Body of pancreas (tissue), 4 donors: ENCODE measurements around the gene IGSF11. TPM values are rescaled to one million over a fixed set of nuclear protein-coding genes. Genes with fewer than 3 reads are reported as not detected.
A peak's percentile ranks its signal among the peaks of the same experiment; 100 is the strongest.

Source experiments
- ATAC-seq: fragments of 150-250 bp; one replicate; pipeline ENCODE4 v1.9.1; 2016
- DNase-seq, 4 donors: peaks; one replicate each; pipeline ENCODE4 v3.0.0-alpha.2; 2019
- H3K27ac ChIP-seq, 4 donors: fragments of 200-600 bp; sonication (generic); 1 replicate in 3 of 4; 2 replicates in 1 of 4; pipeline versions ENCODE4 v1.5.1 to v1.6.1; 2016 to 2019; ENCODE audit warnings: mild to moderate bottlenecking in 1 of 4, mixed read lengths in 1 of 4, moderate library complexity in 1 of 4
- H3K27me3 ChIP-seq, 2 donors: fragments of 200-600 bp; sonication (generic); one replicate each; pipeline ENCODE4 v1.6.0; 2016; ENCODE audit warnings: mild to moderate bottlenecking in 1 of 2
- H3K36me3 ChIP-seq, 2 donors: fragments of 200-600 bp; sonication (generic); replicated peaks in 1 of 2; 2 replicates each; pipeline ENCODE4 v1.5.1; 2016; ENCODE audit warnings: low read depth in 2 of 2; ENCODE audit not compliant: insufficient read depth in 1 of 2
- H3K4me1 ChIP-seq: fragments of 200-600 bp; sonication (generic); one replicate; pipeline ENCODE4 v1.6.0; 2016
- H3K4me3 ChIP-seq, 2 donors: fragments of 200-600 bp; sonication (generic); 1 replicate in 1 of 2; 2 replicates in 1 of 2; pipeline ENCODE4 v1.5.1; 2016 to 2019
- H3K9me3 ChIP-seq, 3 donors: fragments of 200-600 bp; sonication (generic); 1 replicate in 2 of 3; 2 replicates in 1 of 3; pipeline ENCODE4 v1.5.1; 2016
- POLR2A ChIP-seq, 3 donors: fragments of 450-650 bp; IDR thresholded peaks; one replicate each; pipeline ENCODE4 v1.6.1; 2016; ENCODE audit warnings: antibody characterized with exemption in 3 of 3, mild to moderate bottlenecking in 2 of 3
- WGBS, 2 donors: methylation state at CpG; one replicate each; pipeline ENCODE4 v1.1.5; 2017; 5-methylcytosine and 5-hydroxymethylcytosine counted together
- intact Hi-C: fragments of 100-400 bp; cut with DNase I; formaldehyde crosslinking; loops from one replicate; pipeline ENCODE4 v1.15.1; 2023
- total RNA-seq, 2 donors: library from RNA; depleted of rRNA; stranded (reverse); fragments of >200 nt; gene quantifications; one replicate each; pipeline ENCODE4 v1.1.0, GENCODE V29; 2016
- TF ChIP-seq, protein P1 (sequence below), 7 experiments: fragments of 450-650 bp in 4 of 7; fragments of 200-600 bp in 3 of 7; sonication (generic) in 3 of 7; IDR thresholded peaks; one replicate each; pipeline ENCODE4 v1.5.1; 2016 to 2019; ENCODE audit warnings: antibody characterized with exemption in 7 of 7

IGSF11 gene
- total RNA-seq, 2 donors from 2014 or later = 3.0 to 9.1 TPM

DNA sequence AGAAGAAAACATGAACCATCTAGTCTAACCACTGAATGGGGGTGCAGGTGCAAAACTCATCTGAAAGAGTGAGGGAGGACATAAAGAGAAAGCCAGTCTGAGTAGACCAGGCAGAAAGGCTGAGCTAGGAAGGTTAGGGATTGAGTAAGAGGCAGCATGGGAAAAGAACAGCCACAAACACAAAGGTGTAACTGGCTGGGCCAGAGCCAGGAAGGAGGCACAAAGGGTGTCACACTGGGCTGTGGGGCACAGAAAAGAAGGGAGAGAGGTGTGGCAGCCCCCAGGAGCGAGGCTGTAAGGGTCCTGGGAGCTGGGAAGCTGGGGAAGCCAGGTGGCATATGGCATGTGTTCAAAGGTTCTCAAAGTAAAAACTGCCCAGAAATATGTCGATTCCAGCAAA is 18.7 kb downstream of the IGSF11 start:
- WGBS, 2 donors = 70 to 78% methylated on average over 2 of the region's 2 CpGs
- no peak for TF ChIP-seq POLR2A (IDR thresholded peaks at IDR 0.05)
- TF ChIP-seq, protein P1, sequence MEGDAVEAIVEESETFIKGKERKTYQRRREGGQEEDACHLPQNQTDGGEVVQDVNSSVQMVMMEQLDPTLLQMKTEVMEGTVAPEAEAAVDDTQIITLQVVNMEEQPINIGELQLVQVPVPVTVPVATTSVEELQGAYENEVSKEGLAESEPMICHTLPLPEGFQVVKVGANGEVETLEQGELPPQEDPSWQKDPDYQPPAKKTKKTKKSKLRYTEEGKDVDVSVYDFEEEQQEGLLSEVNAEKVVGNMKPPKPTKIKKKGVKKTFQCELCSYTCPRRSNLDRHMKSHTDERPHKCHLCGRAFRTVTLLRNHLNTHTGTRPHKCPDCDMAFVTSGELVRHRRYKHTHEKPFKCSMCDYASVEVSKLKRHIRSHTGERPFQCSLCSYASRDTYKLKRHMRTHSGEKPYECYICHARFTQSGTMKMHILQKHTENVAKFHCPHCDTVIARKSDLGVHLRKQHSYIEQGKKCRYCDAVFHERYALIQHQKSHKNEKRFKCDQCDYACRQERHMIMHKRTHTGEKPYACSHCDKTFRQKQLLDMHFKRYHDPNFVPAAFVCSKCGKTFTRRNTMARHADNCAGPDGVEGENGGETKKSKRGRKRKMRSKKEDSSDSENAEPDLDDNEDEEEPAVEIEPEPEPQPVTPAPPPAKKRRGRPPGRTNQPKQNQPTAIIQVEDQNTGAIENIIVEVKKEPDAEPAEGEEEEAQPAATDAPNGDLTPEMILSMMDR (IDR thresholded peaks at IDR 0.05) = no peak
- Histone ChIP-seq H3K4me3 (no peak overlapping the region), H3K27me3 (no peaks in the 10 kb centered on the region), H3K4me1 (peaks cover 24% of the 10 kb centered on the region), H3K9me3 (no peaks in the 10 kb centered on the region), H3K27ac (no peak overlapping the region), H3K36me3 (no peaks in the 10 kb centered on the region)
- intact Hi-C loops = no loop called here
- DNase-seq = peak in 1 of 4 donors; percentile 35
- ATAC-seq = no peak

DNA sequence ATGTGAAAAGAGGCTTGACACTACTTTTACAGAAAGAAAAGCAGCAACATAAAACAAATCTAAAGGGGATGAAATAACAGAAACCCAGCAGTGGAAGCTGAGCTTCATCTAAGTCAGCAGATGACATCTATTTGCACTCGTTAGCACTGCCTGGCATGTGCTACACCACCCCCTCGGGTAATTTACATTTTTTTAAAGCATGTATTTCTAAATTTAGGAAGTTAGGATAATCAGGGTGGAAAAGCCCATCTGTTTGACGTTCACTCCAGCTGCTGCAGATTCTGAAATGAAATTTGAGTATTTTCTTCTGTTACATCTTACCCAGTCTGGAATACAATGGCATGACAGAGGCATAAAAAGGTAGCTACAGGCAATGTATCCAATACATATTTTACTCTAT is 20.7 kb downstream of the IGSF11 start:
- intact Hi-C loops = no loop called here
- no peak for DNase-seq
- no peaks in the 10 kb centered on the region for H3K9me3 ChIP-seq
- no peak overlapping the region for H3K27ac ChIP-seq
- WGBS, 2 donors = 68 to 69% methylated on average over 3 of the region's 3 CpGs
- ATAC-seq = no peak
- no peaks in the 10 kb centered on the region for H3K27me3 ChIP-seq
- TF ChIP-seq, protein P1 (IDR thresholded peaks at IDR 0.05) = no peak
- TF ChIP-seq POLR2A (IDR thresholded peaks at IDR 0.05) = no peak
- H3K4me1 ChIP-seq = peaks cover 11% of the 10 kb centered on the region
- no peak overlapping the region for H3K4me3 ChIP-seq
- no peaks in the 10 kb centered on the region for H3K36me3 ChIP-seq

DNA sequence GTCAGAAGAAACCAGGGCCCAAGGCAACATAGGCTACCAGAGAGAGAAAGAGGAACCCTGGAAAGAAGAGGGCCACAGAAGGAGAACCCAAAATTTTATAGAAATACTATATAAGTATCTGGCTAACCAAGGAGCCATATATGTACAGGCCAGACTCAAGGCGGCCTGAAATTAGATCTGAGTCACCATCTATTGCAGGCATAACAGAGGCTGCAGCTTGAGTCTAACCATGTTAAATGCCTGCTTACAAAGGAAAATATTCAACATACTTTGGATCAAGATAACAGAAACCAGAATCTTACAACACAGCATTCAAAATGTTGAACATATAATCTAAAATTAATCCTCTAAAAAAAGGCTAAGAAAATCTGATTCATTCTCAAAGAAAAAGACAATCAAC is 23.1 kb downstream of the IGSF11 start:
- H3K36me3 ChIP-seq = no peaks in the 10 kb centered on the region
- H3K9me3 ChIP-seq = no peaks in the 10 kb centered on the region
- H3K4me1 ChIP-seq = peaks cover 6% of the 10 kb centered on the region
- H3K27me3 ChIP-seq = no peaks in the 10 kb centered on the region
- ATAC-seq = no peak
- intact Hi-C loops = no loop called here
- TF ChIP-seq, protein P1 (IDR thresholded peaks at IDR 0.05) = no peak
- no peak for TF ChIP-seq POLR2A (IDR thresholded peaks at IDR 0.05)
- 100% methylated on average over 1 of the region's 1 CpG for WGBS, 2 donors
- no peak overlapping the region for H3K27ac ChIP-seq
- no peak overlapping the region for H3K4me3 ChIP-seq
- no peak for DNase-seq

DNA sequence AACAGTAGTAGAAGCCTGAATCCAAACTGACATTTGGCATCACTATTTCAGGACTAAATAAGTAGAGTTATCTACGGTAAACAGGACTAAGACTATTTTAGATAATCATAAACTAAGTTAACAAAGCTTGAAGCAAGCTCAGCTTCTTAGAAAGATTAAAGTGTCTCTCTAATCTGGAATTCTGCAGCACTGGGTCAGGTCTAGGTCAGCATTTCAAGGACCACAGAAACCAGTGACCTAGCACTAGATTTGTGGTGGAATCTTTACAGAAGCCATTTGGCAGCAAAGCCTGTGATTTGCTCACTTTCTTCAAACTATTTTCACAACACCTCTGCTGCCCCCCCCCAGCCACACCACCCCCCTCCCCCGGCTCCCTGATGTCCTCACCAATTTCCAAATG is 37.5 kb downstream of the IGSF11 start:
- 15 to 20% methylated on average over 2 of the region's 2 CpGs for WGBS, 2 donors
- H3K27ac ChIP-seq = peak overlapping the region in 2 of 4 donors; percentile 2 to 38
- peak; percentile 53 for ATAC-seq

GRCh38 chr3:118991775-118992174 is 42.9 kb downstream of the IGSF11 start:
- DNase-seq (peak; percentile 54 to 86 (median 70)), ATAC-seq (peak; percentile 87)
- H3K27me3 ChIP-seq = no peaks in the 10 kb centered on the region
- intact Hi-C loops = no loop called here
- H3K4me1 ChIP-seq = peaks cover 49% of the 10 kb centered on the region
- 14 to 28% methylated on average over 3 of the region's 3 CpGs for WGBS, 2 donors
- no peaks in the 10 kb centered on the region for H3K36me3 ChIP-seq
- TF ChIP-seq POLR2A (IDR thresholded peaks at IDR 0.05) = peak in 2 of 3 donors; percentile 23
- TF ChIP-seq, protein P1 (IDR thresholded peaks at IDR 0.05) = no peak
- H3K4me3 ChIP-seq = no peak overlapping the region
- H3K27ac ChIP-seq = peak overlapping the region; percentile 46 to 76 (median 63)
- no peaks in the 10 kb centered on the region for H3K9me3 ChIP-seq

More for the DNA sequence above, 37.5 kb downstream of the IGSF11 start:
- Histone ChIP-seq H3K4me3 (no peak overlapping the region), H3K27me3 (no peaks in the 10 kb centered on the region), H3K4me1 (peaks cover 22% of the 10 kb centered on the region), H3K9me3 (no peaks in the 10 kb centered on the region), H3K36me3 (no peaks in the 10 kb centered on the region)
- intact Hi-C loops = no loop called here
- DNase-seq = no peak
- TF ChIP-seq POLR2A (IDR thresholded peaks at IDR 0.05) = no peak
- TF ChIP-seq, protein P1 (IDR thresholded peaks at IDR 0.05) = no peak
